WTC11 (cell line): ENCODE measurements around the gene MTTP. TPM values are rescaled to one million over a fixed set of nuclear protein-coding genes. Genes with fewer than 3 reads are reported as not detected.

Source experiments
- ATAC-seq: fragments of 200-7000 bp; cut with Tn5 transposase; 2 replicates; pipeline ENCODE4 v1.10.0; 2021; ENCODE audit warnings: mild to moderate bottlenecking, moderate library complexity
- CTCF ChIA-PET: fragments of 300-600 bp; sonication (Branson Sonifier 250); formaldehyde crosslinking; loops from one replicate; lab custom pipeline; 2021; ENCODE audit warnings: antibody characterized with exemption; lab: Charles Lee
- POLR2A ChIA-PET: fragments of 350-600 bp; sonication (Branson Sonifier 250); formaldehyde crosslinking; loops from one replicate; lab custom pipeline; 2021; ENCODE audit warnings: antibody characterized with exemption; lab: Charles Lee
- DNase-seq: peaks from one replicate; pipeline ENCODE4 v3.0.0; 2021; ENCODE audit warnings: low spot score
- H3K27ac Mint-ChIP-seq: 2 replicates; pipeline ENCODE4 v1.8.0; 2021; ENCODE audit warnings: mixed read lengths
- H3K27me3 Mint-ChIP-seq: 2 replicates; pipeline ENCODE4 v1.8.0; 2021; ENCODE audit warnings: low read depth, mild to moderate bottlenecking, moderate library complexity, mixed read lengths
- H3K36me3 Mint-ChIP-seq: 2 replicates; pipeline ENCODE4 v1.8.0; 2021; ENCODE audit warnings: mixed read lengths
- H3K4me1 Mint-ChIP-seq: 2 replicates; pipeline ENCODE4 v1.8.0; 2022; ENCODE audit warnings: mixed read lengths
- H3K4me3 Mint-ChIP-seq: 2 replicates; pipeline ENCODE4 v1.8.0; 2021; ENCODE audit warnings: mild to moderate bottlenecking, moderate library complexity, mixed read lengths
- H3K9me3 Mint-ChIP-seq: 2 replicates; pipeline ENCODE4 v1.8.0; 2021; ENCODE audit warnings: mixed read lengths
- FOXJ3 ChIP-seq: sonication (generic); formaldehyde crosslinking; IDR thresholded peaks from 2 replicates; pipeline ENCODE4 v1.9.0; 2021; ENCODE audit warnings: missing genetic modification reagents, mild to moderate bottlenecking, borderline replicate concordance
- FOXK1 ChIP-seq: sonication (generic); formaldehyde crosslinking; IDR thresholded peaks from 2 replicates; pipeline ENCODE4 v1.8.0; 2022; ENCODE audit warnings: mild to moderate bottlenecking, moderate library complexity, missing genetic modification reagents
- FOXP1 ChIP-seq: sonication (generic); formaldehyde crosslinking; IDR thresholded peaks from 2 replicates; pipeline ENCODE4 v1.8.0; 2022; ENCODE audit warnings: missing genetic modification reagents, mild to moderate bottlenecking, moderate library complexity, borderline replicate concordance
- GABPB1 ChIP-seq: sonication (generic); formaldehyde crosslinking; IDR thresholded peaks from 2 replicates; pipeline ENCODE4 v1.8.1; 2023; ENCODE audit warnings: mild to moderate bottlenecking, missing genetic modification reagents
- NFYB ChIP-seq: sonication (generic); formaldehyde crosslinking; conservative IDR thresholded peaks from 2 replicates; pipeline ENCODE4 v1.8.0; 2022; ENCODE audit warnings: low read depth, missing genetic modification reagents
- OVOL2 ChIP-seq: fragments of 250-450 bp; sonication (Bioruptor Pico); IDR thresholded peaks from 2 replicates; pipeline ENCODE4 v1.9.0; 2021; ENCODE audit warnings: mild to moderate bottlenecking, borderline replicate concordance
- TP53 ChIP-seq: sonication (generic); formaldehyde crosslinking; IDR thresholded peaks from 2 replicates; pipeline ENCODE4 v1.8.1; 2023; ENCODE audit warnings: mild to moderate bottlenecking, missing genetic modification reagents
- ZNF138 ChIP-seq: sonication (generic); formaldehyde crosslinking; conservative IDR thresholded peaks from 2 replicates; pipeline ENCODE4 v1.8.1; 2022; ENCODE audit warnings: mild to moderate bottlenecking, moderate library complexity, missing genetic modification reagents
- ZNF232 ChIP-seq: sonication (generic); formaldehyde crosslinking; IDR thresholded peaks from 2 replicates; pipeline ENCODE4 v1.8.0; 2022; ENCODE audit warnings: mild to moderate bottlenecking, missing genetic modification reagents
- total RNA-seq: library from RNA; stranded (reverse); gene quantifications from 3 replicates; pipeline ENCODE4 v1.2.3, GENCODE V29; 2021
- TF ChIP-seq, protein P1 (sequence below): fragments of 250-450 bp; sonication (Bioruptor Pico); IDR thresholded peaks from 2 replicates; pipeline ENCODE4 v1.8.0; 2021; ENCODE audit warnings: mild to moderate bottlenecking
- TF ChIP-seq, protein P2 (sequence below): sonication (generic); formaldehyde crosslinking; IDR thresholded peaks from 2 replicates; pipeline ENCODE4 v1.8.0; 2022; ENCODE audit warnings: mild to moderate bottlenecking, missing genetic modification reagents
- TF ChIP-seq, protein P3 (sequence below): sonication (generic); formaldehyde crosslinking; IDR thresholded peaks from 2 replicates; pipeline ENCODE4 v1.8.1; 2022; ENCODE audit warnings: mild to moderate bottlenecking, missing genetic modification reagents, moderate library complexity, borderline replicate concordance
- TF ChIP-seq, protein P4 (sequence below): sonication (generic); formaldehyde crosslinking; conservative IDR thresholded peaks from 2 replicates; pipeline ENCODE4 v1.8.1; 2023; ENCODE audit warnings: mild to moderate bottlenecking, low read depth, missing genetic modification reagents, moderate library complexity
- TF ChIP-seq, protein P5 (sequence below): sonication (generic); formaldehyde crosslinking; IDR thresholded peaks from 2 replicates; pipeline ENCODE4 v1.8.1; 2022; ENCODE audit warnings: low read depth, missing genetic modification reagents, borderline replicate concordance
- TF ChIP-seq, protein P6 (sequence below): fragments of 250-450 bp; sonication (Bioruptor Pico); conservative IDR thresholded peaks from 2 replicates; pipeline ENCODE4 v1.9.0; 2021; ENCODE audit warnings: mild to moderate bottlenecking
- TF ChIP-seq, protein P7 (sequence below): sonication (generic); formaldehyde crosslinking; IDR thresholded peaks from 2 replicates; pipeline ENCODE4 v1.8.0; 2022; ENCODE audit warnings: mild to moderate bottlenecking, missing genetic modification reagents
- TF ChIP-seq, protein P8 (sequence below): fragments of 250-450 bp; sonication (Bioruptor Pico); IDR thresholded peaks from 2 replicates; pipeline ENCODE4 v1.9.0; 2021; ENCODE audit warnings: moderate library complexity, mild to moderate bottlenecking, inconsistent platforms, borderline replicate concordance

Gene MTTP
- total RNA-seq, 1 experiment from 2014 or later, result 0.26 TPM

DNA sequence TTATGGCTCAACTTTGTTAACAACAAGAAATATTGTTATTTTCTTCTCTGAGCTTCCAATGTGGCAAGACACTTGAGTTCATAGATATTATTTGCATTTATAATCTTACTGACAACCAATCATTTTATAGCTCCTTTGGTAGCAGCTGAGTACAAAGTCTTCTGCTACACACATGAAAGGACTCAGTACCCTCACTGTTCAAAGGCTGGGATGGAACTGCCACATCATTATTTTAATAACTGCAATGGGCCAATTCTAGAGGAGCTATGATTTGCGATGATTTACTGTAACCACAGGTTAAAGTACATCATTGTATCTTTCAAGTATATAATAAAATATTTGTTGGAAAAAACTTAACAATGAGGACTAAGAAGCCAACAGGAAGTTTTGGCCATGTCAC is 10.9 kb downstream of the MTTP start:
- ATAC-seq, result no peak
- TF ChIP-seq, protein P1, sequence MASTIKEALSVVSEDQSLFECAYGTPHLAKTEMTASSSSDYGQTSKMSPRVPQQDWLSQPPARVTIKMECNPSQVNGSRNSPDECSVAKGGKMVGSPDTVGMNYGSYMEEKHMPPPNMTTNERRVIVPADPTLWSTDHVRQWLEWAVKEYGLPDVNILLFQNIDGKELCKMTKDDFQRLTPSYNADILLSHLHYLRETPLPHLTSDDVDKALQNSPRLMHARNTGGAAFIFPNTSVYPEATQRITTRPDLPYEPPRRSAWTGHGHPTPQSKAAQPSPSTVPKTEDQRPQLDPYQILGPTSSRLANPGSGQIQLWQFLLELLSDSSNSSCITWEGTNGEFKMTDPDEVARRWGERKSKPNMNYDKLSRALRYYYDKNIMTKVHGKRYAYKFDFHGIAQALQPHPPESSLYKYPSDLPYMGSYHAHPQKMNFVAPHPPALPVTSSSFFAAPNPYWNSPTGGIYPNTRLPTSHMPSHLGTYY (CRISPR knock-in tag), result no peak
- TF ChIP-seq, protein P2, sequence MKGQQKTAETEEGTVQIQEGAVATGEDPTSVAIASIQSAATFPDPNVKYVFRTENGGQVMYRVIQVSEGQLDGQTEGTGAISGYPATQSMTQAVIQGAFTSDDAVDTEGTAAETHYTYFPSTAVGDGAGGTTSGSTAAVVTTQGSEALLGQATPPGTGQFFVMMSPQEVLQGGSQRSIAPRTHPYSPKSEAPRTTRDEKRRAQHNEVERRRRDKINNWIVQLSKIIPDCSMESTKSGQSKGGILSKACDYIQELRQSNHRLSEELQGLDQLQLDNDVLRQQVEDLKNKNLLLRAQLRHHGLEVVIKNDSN (CRISPR knock-in tag), result no peak
- TF ChIP-seq TP53 (CRISPR knock-in tag) (no peak), OVOL2 (CRISPR knock-in tag) (no peak), ZNF232 (CRISPR knock-in tag) (no peak), FOXK1 (CRISPR knock-in tag) (no peak), NFYB (no peak)
- TF ChIP-seq, protein P3, sequence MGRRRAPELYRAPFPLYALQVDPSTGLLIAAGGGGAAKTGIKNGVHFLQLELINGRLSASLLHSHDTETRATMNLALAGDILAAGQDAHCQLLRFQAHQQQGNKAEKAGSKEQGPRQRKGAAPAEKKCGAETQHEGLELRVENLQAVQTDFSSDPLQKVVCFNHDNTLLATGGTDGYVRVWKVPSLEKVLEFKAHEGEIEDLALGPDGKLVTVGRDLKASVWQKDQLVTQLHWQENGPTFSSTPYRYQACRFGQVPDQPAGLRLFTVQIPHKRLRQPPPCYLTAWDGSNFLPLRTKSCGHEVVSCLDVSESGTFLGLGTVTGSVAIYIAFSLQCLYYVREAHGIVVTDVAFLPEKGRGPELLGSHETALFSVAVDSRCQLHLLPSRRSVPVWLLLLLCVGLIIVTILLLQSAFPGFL, result no peak
- TF ChIP-seq, protein P4, sequence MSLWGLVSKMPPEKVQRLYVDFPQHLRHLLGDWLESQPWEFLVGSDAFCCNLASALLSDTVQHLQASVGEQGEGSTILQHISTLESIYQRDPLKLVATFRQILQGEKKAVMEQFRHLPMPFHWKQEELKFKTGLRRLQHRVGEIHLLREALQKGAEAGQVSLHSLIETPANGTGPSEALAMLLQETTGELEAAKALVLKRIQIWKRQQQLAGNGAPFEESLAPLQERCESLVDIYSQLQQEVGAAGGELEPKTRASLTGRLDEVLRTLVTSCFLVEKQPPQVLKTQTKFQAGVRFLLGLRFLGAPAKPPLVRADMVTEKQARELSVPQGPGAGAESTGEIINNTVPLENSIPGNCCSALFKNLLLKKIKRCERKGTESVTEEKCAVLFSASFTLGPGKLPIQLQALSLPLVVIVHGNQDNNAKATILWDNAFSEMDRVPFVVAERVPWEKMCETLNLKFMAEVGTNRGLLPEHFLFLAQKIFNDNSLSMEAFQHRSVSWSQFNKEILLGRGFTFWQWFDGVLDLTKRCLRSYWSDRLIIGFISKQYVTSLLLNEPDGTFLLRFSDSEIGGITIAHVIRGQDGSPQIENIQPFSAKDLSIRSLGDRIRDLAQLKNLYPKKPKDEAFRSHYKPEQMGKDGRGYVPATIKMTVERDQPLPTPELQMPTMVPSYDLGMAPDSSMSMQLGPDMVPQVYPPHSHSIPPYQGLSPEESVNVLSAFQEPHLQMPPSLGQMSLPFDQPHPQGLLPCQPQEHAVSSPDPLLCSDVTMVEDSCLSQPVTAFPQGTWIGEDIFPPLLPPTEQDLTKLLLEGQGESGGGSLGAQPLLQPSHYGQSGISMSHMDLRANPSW (CRISPR knock-in tag), result no peak
- TF ChIP-seq, protein P5, sequence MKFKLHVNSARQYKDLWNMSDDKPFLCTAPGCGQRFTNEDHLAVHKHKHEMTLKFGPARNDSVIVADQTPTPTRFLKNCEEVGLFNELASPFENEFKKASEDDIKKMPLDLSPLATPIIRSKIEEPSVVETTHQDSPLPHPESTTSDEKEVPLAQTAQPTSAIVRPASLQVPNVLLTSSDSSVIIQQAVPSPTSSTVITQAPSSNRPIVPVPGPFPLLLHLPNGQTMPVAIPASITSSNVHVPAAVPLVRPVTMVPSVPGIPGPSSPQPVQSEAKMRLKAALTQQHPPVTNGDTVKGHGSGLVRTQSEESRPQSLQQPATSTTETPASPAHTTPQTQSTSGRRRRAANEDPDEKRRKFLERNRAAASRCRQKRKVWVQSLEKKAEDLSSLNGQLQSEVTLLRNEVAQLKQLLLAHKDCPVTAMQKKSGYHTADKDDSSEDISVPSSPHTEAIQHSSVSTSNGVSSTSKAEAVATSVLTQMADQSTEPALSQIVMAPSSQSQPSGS, result no peak
- TF ChIP-seq, protein P6, sequence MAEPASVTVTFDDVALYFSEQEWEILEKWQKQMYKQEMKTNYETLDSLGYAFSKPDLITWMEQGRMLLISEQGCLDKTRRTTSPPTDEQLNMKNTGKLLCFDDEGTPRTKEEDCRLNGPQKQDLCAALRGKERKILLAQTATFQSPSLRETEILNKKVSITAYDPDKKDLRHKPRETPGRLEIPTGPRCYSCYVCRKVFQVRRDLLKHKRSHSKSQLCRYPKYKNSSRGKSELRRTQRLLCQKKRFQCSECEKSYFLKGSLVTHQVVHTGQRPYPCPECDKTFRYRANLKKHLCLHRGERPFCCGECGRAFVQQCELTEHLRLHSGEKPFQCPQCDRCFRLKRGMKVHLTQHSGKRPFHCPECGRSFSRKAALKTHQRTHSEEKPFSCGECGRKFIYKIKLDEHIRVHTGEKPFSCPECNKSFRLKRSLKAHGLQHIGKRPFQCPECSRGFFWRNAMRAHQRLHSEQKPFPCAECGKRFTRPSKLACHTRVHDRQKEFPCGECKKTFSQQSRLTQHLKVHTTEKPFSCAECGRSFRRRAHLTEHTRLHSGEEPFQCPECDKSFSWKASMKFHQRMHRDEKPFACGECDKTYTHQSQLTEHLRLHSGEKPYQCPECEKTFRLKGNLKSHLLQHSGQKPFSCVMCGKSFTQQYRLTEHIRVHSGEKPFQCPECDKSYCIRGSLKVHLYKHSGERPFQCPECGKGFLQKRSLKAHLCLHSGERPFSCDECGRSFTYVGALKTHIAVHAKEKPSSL (CRISPR knock-in tag), result no peak
- TF ChIP-seq, protein P7, sequence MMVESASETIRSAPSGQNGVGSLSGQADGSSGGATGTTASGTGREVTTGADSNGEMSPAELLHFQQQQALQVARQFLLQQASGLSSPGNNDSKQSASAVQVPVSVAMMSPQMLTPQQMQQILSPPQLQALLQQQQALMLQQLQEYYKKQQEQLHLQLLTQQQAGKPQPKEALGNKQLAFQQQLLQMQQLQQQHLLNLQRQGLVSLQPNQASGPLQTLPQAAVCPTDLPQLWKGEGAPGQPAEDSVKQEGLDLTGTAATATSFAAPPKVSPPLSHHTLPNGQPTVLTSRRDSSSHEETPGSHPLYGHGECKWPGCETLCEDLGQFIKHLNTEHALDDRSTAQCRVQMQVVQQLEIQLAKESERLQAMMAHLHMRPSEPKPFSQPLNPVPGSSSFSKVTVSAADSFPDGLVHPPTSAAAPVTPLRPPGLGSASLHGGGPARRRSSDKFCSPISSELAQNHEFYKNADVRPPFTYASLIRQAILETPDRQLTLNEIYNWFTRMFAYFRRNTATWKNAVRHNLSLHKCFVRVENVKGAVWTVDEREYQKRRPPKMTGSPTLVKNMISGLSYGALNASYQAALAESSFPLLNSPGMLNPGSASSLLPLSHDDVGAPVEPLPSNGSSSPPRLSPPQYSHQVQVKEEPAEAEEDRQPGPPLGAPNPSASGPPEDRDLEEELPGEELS (CRISPR knock-in tag), result no peak
- H3K36me3 Mint-ChIP-seq, result no peaks in the 10 kb centered on the region
- H3K4me1 Mint-ChIP-seq, result peaks cover 4% of the 10 kb centered on the region
- H3K9me3 Mint-ChIP-seq, result no peaks in the 10 kb centered on the region
- no peak overlapping the region for H3K27ac Mint-ChIP-seq
- H3K4me3 Mint-ChIP-seq, result no peak overlapping the region
- DNase-seq, result no peak
- ChIA-PET CTCF (no interaction called here), POLR2A (no interaction called here)
- no peaks in the 10 kb centered on the region for H3K27me3 Mint-ChIP-seq

DNA sequence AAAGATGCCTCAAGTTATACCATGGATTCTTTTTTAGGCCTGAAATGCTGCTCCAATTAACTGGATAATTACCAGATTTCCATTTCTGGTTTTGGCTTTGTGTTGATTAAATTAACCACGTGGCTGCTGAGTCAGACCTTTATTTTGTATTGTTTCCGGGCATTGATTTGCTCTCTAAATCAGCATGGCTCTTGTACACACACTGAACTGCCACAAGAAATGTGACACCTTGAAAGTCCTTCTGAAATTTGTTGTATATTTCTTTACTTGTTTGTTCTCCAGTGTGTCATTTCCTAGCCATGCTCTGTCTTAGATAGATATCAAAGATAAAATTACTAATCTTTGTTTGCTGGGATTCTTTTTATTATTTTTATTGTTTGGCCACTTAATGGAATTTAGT is 11.7 kb downstream of the MTTP start:
- no peak overlapping the region for H3K27ac Mint-ChIP-seq
- H3K4me1 Mint-ChIP-seq, result peaks cover 4% of the 10 kb centered on the region
- DNase-seq (no peak), ATAC-seq (no peak)
- H3K9me3 Mint-ChIP-seq, result no peaks in the 10 kb centered on the region
- no peak for TF ChIP-seq FOXJ3 (CRISPR knock-in tag)
- TF ChIP-seq FOXP1 (CRISPR knock-in tag), result no peak
- no peak for TF ChIP-seq GABPB1 (CRISPR knock-in tag)
- no peak for TF ChIP-seq ZNF138 (CRISPR knock-in tag)
- TF ChIP-seq, protein P8, sequence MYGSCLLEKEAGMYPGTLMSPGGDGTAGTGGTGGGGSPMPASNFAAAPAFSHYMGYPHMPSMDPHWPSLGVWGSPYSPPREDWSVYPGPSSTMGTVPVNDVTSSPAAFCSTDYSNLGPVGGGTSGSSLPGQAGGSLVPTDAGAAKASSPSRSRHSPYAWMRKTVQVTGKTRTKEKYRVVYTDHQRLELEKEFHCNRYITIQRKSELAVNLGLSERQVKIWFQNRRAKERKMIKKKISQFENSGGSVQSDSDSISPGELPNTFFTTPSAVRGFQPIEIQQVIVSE, result no peak
- TF ChIP-seq, protein P7 (CRISPR knock-in tag), result no peak
- no peaks in the 10 kb centered on the region for H3K27me3 Mint-ChIP-seq
- ChIA-PET POLR2A (no interaction called here), CTCF (no interaction called here)
- no peak overlapping the region for H3K4me3 Mint-ChIP-seq
- H3K36me3 Mint-ChIP-seq, result no peaks in the 10 kb centered on the region
